Activated gamma-delta T cell treated with Interleukin-2 at 50 U/mL for 16 hours (primary cell): Measurements from ENCODE around the gene SAP30BP.

Experiments used
- DNase-seq: peaks from one replicate; pipeline ENCODE4 v3.0.0-alpha.2; 2020

Gene SAP30BP

GRCh38 chr17:75748706-75749105 lies 81.6 kb downstream of the SAP30BP start:
- no peak for DNase-seq

- peak; percentile 94 for DNase-seq
Measured at GRCh38 chr17:75749545-75750389, 82.6 kb downstream of the SAP30BP start.

- no peak for DNase-seq
Measured at GRCh38 chr17:75750661-75751423, 83.7 kb downstream of the SAP30BP start.

- DNase-seq = no peak
Measured at GRCh38 chr17:75751676-75752404, 84.7 kb downstream of the SAP30BP start.

- DNase-seq = no peak
Measured at GRCh38 chr17:75752405-75752709, 85.2 kb downstream of the SAP30BP start.

- no peak for DNase-seq
Measured at GRCh38 chr17:75752802-75753513, 85.8 kb downstream of the SAP30BP start.

GRCh38 chr17:75753514-75754377 lies 86.6 kb downstream of the SAP30BP start:
- peak; percentile 70 for DNase-seq

- DNase-seq = no peak
Measured at GRCh38 chr17:75754378-75755204, 87.5 kb downstream of the SAP30BP start.

- DNase-seq = no peak
Measured at GRCh38 chr17:75755205-75755901, 88.2 kb downstream of the SAP30BP start.

GRCh38 chr17:75755990-75756389 lies 88.9 kb downstream of the SAP30BP start:
- DNase-seq = no peak

GRCh38 chr17:75756451-75757085 lies 89.4 kb downstream of the SAP30BP start:
- no peak for DNase-seq

- DNase-seq = no peak
Measured at GRCh38 chr17:75757086-75757681, 90.0 kb downstream of the SAP30BP start.
